WERI-Rb-1 (cell line): ENCODE results near the gene TBC1D2B.

Experiments used
- DNase-seq: peaks from one replicate; pipeline ENCODE4 v3.0.0-alpha.2; 2020
- H3K27ac ChIP-seq: fragments of 250-450 bp; sonication (Bioruptor Pico); 2 replicates; pipeline ENCODE4 v1.5.1; 2020; ENCODE audit warnings: mild to moderate bottlenecking, moderate library complexity
- H3K27me3 ChIP-seq: fragments of 250-450 bp; sonication (Bioruptor Pico); 2 replicates; pipeline ENCODE4 v1.5.1; 2021; ENCODE audit warnings: mild to moderate bottlenecking, low read depth, moderate library complexity; ENCODE audit not compliant: insufficient read depth, severe bottlenecking
- H3K36me3 ChIP-seq: fragments of 250-450 bp; sonication (Bioruptor Pico); 2 replicates; pipeline ENCODE4 v1.5.1; 2020; ENCODE audit warnings: mild to moderate bottlenecking, moderate library complexity
- H3K4me3 ChIP-seq: 2 replicates; pipeline ENCODE4 v1.5.1; 2011; ENCODE audit warnings: low read depth, mild to moderate bottlenecking, control low read depth, low read length
- H3K9me3 ChIP-seq: fragments of 250-450 bp; sonication (Bioruptor Pico); 2 replicates; pipeline ENCODE4 v1.5.1; 2021; ENCODE audit warnings: mild to moderate bottlenecking, moderate library complexity; ENCODE audit not compliant: severe bottlenecking
- TF ChIP-seq, protein P1 (sequence below): IDR thresholded peaks from 2 replicates; pipeline ENCODE4 v1.5.1; 2011; ENCODE audit warnings: low read depth, mild to moderate bottlenecking, control low read depth, inconsistent platforms, low read length

The TBC1D2B gene

DNA sequence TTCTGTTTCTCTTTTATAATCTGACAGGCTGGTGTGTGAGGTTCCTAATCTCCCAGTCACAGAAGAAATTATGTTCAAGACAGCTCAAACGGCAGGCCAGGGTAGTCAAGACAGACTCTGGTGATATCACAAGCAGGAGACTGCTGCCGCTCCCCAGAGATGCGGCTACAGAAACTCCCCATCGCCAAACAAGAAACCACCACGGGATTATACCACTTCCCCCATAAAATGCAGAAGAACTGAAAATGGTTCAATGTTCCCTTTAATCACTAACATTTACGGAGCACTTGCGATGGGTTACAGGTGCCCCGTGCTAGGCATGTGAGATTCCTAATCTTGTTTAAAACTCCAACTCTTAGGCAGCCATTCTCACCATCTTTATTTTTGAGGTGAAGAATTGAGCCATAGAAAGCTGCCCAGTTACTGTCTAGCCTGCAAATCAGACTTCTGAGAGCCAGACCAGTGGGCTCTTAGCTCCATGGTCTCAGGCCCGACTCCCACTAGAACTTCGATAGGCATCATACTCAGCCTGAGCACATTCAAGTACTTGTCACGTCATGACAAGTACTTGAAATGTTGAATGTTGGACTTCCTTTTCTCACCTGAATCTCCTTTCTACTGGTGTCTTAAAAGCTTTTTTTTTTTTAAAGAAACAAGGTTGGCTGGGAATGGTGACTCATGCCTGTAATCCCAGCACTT, 58.4 kb downstream of the TBC1D2B start:
- DNase-seq, result no peak
- TF ChIP-seq, protein P1, sequence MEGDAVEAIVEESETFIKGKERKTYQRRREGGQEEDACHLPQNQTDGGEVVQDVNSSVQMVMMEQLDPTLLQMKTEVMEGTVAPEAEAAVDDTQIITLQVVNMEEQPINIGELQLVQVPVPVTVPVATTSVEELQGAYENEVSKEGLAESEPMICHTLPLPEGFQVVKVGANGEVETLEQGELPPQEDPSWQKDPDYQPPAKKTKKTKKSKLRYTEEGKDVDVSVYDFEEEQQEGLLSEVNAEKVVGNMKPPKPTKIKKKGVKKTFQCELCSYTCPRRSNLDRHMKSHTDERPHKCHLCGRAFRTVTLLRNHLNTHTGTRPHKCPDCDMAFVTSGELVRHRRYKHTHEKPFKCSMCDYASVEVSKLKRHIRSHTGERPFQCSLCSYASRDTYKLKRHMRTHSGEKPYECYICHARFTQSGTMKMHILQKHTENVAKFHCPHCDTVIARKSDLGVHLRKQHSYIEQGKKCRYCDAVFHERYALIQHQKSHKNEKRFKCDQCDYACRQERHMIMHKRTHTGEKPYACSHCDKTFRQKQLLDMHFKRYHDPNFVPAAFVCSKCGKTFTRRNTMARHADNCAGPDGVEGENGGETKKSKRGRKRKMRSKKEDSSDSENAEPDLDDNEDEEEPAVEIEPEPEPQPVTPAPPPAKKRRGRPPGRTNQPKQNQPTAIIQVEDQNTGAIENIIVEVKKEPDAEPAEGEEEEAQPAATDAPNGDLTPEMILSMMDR, result no peak
- peaks cover 25% of the 10 kb centered on the region for H3K36me3 ChIP-seq

DNA sequence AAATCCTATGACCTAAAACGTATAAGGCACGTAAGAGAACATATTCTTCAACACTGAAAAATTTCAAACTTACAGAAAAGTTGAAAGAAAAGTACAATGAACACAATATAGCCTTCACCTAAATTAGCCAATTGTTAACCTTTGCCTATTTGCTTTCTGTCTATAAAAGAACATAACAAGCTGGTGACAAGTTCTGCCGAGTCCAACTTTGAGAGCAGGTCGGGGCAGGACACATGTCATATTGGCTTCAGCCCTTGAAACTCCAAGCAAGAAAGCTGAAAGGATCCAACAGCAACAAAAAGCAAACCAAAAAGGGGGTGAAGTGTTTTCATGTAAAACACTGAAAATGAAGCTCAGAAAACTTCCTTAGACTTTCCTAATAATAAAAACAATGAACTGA, 59.1 kb downstream of the TBC1D2B start:
- H3K9me3 ChIP-seq, result no peaks in the 10 kb centered on the region
- no peak for DNase-seq
- no peaks in the 10 kb centered on the region for H3K27me3 ChIP-seq
- no peak overlapping the region for H3K27ac ChIP-seq
- H3K36me3 ChIP-seq, result peaks cover 25% of the 10 kb centered on the region
- no peak overlapping the region for H3K4me3 ChIP-seq
- TF ChIP-seq, protein P1, result no peak

More for the DNA sequence above, 58.4 kb downstream of the TBC1D2B start:
- no peaks in the 10 kb centered on the region for H3K27me3 ChIP-seq
- no peak overlapping the region for H3K4me3 ChIP-seq
- no peak overlapping the region for H3K27ac ChIP-seq
- H3K9me3 ChIP-seq, result no peaks in the 10 kb centered on the region

DNA sequence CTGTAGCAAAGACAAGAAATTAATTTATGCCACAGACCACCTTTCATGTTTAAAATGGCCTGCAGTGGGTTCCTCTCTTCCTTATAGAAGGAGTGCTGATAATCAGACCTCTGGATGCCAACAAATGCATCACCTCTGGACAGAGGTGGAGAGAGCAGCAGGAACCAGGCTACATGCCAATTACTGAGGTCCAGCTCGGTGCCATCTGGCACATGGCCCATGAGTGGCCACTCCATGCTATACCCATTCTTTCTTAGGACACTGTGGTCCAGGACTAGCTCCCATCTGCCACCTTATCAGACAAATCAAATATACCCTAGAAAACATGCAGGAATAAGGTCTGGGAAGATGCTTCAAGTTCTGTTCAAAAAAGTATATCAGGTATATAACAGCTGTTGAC, 60.7 kb downstream of the TBC1D2B start:
- H3K4me3 ChIP-seq, result no peak overlapping the region
- TF ChIP-seq, protein P1, result no peak
- DNase-seq, result no peak

DNA sequence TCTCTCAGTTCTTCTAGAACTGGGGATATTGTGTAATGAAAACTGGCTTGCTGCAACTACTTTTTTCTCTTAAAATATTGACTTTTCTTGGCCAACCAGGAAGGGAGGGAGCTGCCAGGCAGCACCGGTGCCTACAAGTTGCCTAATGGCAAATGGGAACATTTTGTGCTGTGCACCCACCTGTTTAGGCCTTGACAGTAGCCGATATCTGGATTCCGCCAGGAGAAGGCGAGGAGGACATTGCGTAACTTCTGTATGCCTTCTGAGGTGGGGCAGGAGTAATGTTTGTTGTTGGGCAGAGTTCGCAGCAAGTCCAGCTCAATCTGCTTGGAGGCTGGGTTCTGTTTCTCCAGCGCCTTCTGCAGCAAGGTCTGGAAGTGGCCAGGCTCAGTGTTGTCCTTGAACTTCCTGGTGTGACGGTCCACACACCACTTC, 64.9 kb downstream of the TBC1D2B start:
- DNase-seq, result no peak
- Histone ChIP-seq H3K9me3 (no peaks in the 10 kb centered on the region), H3K27me3 (no peaks in the 10 kb centered on the region), H3K27ac (no peak overlapping the region), H3K36me3 (peaks cover 37% of the 10 kb centered on the region), H3K4me3 (no peak overlapping the region)
- TF ChIP-seq, protein P1, result no peak

More for the DNA sequence above, 60.7 kb downstream of the TBC1D2B start:
- Histone ChIP-seq H3K27me3 (no peaks in the 10 kb centered on the region), H3K9me3 (no peaks in the 10 kb centered on the region), H3K27ac (no peak overlapping the region), H3K36me3 (peaks cover 31% of the 10 kb centered on the region)

DNA sequence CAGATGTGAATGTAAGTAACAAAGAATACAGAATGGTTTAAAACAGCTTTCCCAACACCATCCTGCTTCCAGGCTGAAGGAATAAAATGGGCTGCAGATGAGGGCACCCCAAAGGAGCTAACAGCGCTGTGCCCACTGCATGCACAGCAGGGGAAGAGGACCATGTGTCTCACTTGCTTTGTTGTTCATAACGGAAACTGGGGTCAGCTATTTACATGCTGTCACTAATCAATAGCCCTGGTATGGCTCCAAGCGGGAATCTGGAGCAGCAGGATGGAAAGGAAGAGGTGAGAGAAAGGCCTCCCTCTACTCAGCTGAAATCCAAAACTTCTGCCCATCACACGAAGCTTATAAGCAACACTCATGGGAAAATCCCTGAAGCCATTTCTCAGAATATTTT, 67.4 kb downstream of the TBC1D2B start:
- H3K36me3 ChIP-seq, result peaks cover 27% of the 10 kb centered on the region
- no peak overlapping the region for H3K4me3 ChIP-seq

More for the DNA sequence above, 67.4 kb downstream of the TBC1D2B start:
- TF ChIP-seq, protein P1, result no peak
- DNase-seq, result no peak
- no peaks in the 10 kb centered on the region for H3K27me3 ChIP-seq
- H3K9me3 ChIP-seq, result no peaks in the 10 kb centered on the region
- no peak overlapping the region for H3K27ac ChIP-seq
